Panc1 (cell line): ENCODE results near the gene FAM237B.

ENCODE experiments used
- CTCF ChIP-seq: fragments of 450-650 bp; IDR thresholded peaks from 2 replicates; pipeline ENCODE4 v1.5.1; 2017; ENCODE audit warnings: mild to moderate bottlenecking
- POLR2AphosphoS5 ChIP-seq: IDR thresholded peaks from 2 replicates; pipeline ENCODE4 v1.6.1; 2012; ENCODE audit warnings: mild to moderate bottlenecking, low read depth, low read length, moderate library complexity

GRCh38 chr7:90267263-90267858 is 53.7 kb downstream of the FAM237B start:
- TF ChIP-seq CTCF (no peak), POLR2AphosphoS5 (no peak)
